DOHH2 (cell line): ENCODE data around the gene PRDM16.

Experiments
- H3F3A ChIP-seq: fragments of 200-600 bp; sonication (generic), shearing (Covaris generic); 2 replicates; pipeline ENCODE4 v1.6.0; 2016; ENCODE audit warnings: antibody characterized with exemption, mild to moderate bottlenecking; ENCODE audit not compliant: control insufficient read depth, insufficient read depth
- H3K27ac ChIP-seq: fragments of 200-600 bp; sonication (generic); 2 replicates; pipeline ENCODE4 v1.5.1; 2014; ENCODE audit warnings: low read depth, mild to moderate bottlenecking, low read length, moderate library complexity
- H3K27me3 ChIP-seq: fragments of 200-600 bp; sonication (generic); 2 replicates; pipeline ENCODE4 v1.6.1; 2014; ENCODE audit warnings: mild to moderate bottlenecking, low read length, mixed read lengths; ENCODE audit not compliant: control insufficient read depth
- H3K36me3 ChIP-seq: fragments of 200-600 bp; sonication (generic); 2 replicates; pipeline ENCODE4 v1.6.1; 2014; ENCODE audit warnings: mild to moderate bottlenecking, low read length, moderate library complexity, mixed read lengths; ENCODE audit not compliant: control insufficient read depth
- H3K4me1 ChIP-seq: fragments of 200-600 bp; sonication (generic); 2 replicates; pipeline ENCODE4 v1.6.1; 2014; ENCODE audit warnings: mild to moderate bottlenecking, low read length, mixed read lengths; ENCODE audit not compliant: control insufficient read depth
- H3K4me2 ChIP-seq: fragments of 200-600 bp; sonication (generic); 2 replicates; pipeline ENCODE4 v1.6.0; 2014; ENCODE audit warnings: mild to moderate bottlenecking, low read length, moderate library complexity
- H3K4me3 ChIP-seq: fragments of 200-600 bp; sonication (generic); 2 replicates; pipeline ENCODE4 v1.5.1; 2014; ENCODE audit warnings: mild to moderate bottlenecking, low read length, mixed read lengths
- H3K79me2 ChIP-seq: fragments of 200-600 bp; sonication (generic); 2 replicates; pipeline ENCODE4 v1.6.1; 2014; ENCODE audit warnings: mild to moderate bottlenecking, low read length, mixed read lengths; ENCODE audit not compliant: control insufficient read depth
- H3K9me2 ChIP-seq: fragments of 200-600 bp; sonication (generic); replicated peaks from 2 replicates; pipeline ENCODE4 v1.6.1; 2014; ENCODE audit warnings: mild to moderate bottlenecking, low read length, mixed read lengths; ENCODE audit not compliant: control insufficient read depth
- H3K9me3 ChIP-seq: fragments of 200-600 bp; sonication (generic); 2 replicates; pipeline ENCODE4 v1.6.1; 2014; ENCODE audit warnings: antibody characterized with exemption, low read length, mixed read lengths; ENCODE audit not compliant: control insufficient read depth, insufficient read depth
- H4K20me1 ChIP-seq: fragments of 200-600 bp; sonication (generic); 2 replicates; pipeline ENCODE4 v1.6.0; 2014; ENCODE audit warnings: low read depth, mild to moderate bottlenecking, antibody characterized with exemption, low read length, moderate library complexity; ENCODE audit not compliant: control insufficient read depth, insufficient read depth
- CTCF ChIP-seq: fragments of 200-600 bp; sonication (generic); IDR thresholded peaks from one replicate; pipeline ENCODE4 v1.5.1; 2014; ENCODE audit warnings: antibody characterized with exemption, mild to moderate bottlenecking, low read depth, low read length; ENCODE audit not compliant: poor library complexity, severe bottlenecking
- EZH2phosphoT487 ChIP-seq: fragments of 200-600 bp; sonication (generic); IDR thresholded peaks from 2 replicates; pipeline ENCODE4 v1.6.1; 2017; ENCODE audit warnings: borderline replicate concordance, mild to moderate bottlenecking, antibody characterized with exemption, low read length, moderate library complexity, mixed read lengths

The PRDM16 gene

GRCh38 chr1:3204725-3205124 lies 135.7 kb downstream of the PRDM16 start:
- no peaks in the 10 kb centered on the region for H4K20me1 ChIP-seq
- H3K27ac ChIP-seq, result no peak overlapping the region
- H3K4me1 ChIP-seq, result no peaks in the 10 kb centered on the region
- no peaks in the 10 kb centered on the region for H3K79me2 ChIP-seq
- H3K4me3 ChIP-seq, result no peak overlapping the region
- no peak overlapping the region for H3K4me2 ChIP-seq
- H3F3A ChIP-seq, result no peaks in the 10 kb centered on the region
- no peaks in the 10 kb centered on the region for H3K9me2 ChIP-seq
- TF ChIP-seq EZH2phosphoT487, result no peak
- TF ChIP-seq CTCF, result no peak
- no peaks in the 10 kb centered on the region for H3K36me3 ChIP-seq
- no peaks in the 10 kb centered on the region for H3K27me3 ChIP-seq
- no peaks in the 10 kb centered on the region for H3K9me3 ChIP-seq

- Histone ChIP-seq H4K20me1 (no peaks in the 10 kb centered on the region), H3F3A (no peaks in the 10 kb centered on the region), H3K27ac (no peak overlapping the region), H3K4me2 (no peak overlapping the region), H3K36me3 (no peaks in the 10 kb centered on the region), H3K4me1 (no peaks in the 10 kb centered on the region), H3K27me3 (no peaks in the 10 kb centered on the region), H3K79me2 (no peaks in the 10 kb centered on the region), H3K9me2 (no peaks in the 10 kb centered on the region), H3K4me3 (no peak overlapping the region), H3K9me3 (no peaks in the 10 kb centered on the region)
- TF ChIP-seq CTCF (no peak), EZH2phosphoT487 (no peak)
These were observed 136.8 kb downstream of the PRDM16 start for GRCh38 chr1:3205815-3206214.

- no peak for TF ChIP-seq CTCF
- Histone ChIP-seq H3K79me2 (no peaks in the 10 kb centered on the region), H3K4me1 (no peaks in the 10 kb centered on the region)
These were observed 137.7 kb downstream of the PRDM16 start for GRCh38 chr1:3206696-3207095.

More at GRCh38 chr1:3206696-3207095, 137.7 kb downstream of the PRDM16 start:
- no peaks in the 10 kb centered on the region for H3K27me3 ChIP-seq
- H3K27ac ChIP-seq, result no peak overlapping the region
- H3K4me3 ChIP-seq, result no peak overlapping the region
- H3F3A ChIP-seq, result no peaks in the 10 kb centered on the region
- no peaks in the 10 kb centered on the region for H4K20me1 ChIP-seq
- no peaks in the 10 kb centered on the region for H3K9me3 ChIP-seq
- no peak overlapping the region for H3K4me2 ChIP-seq
- H3K9me2 ChIP-seq, result no peaks in the 10 kb centered on the region
- H3K36me3 ChIP-seq, result no peaks in the 10 kb centered on the region
